Nephron (organoid): ENCODE results near the gene GRIA4.

Experiments
- H3K27ac Mint-ChIP-seq, 3 experiments: 2 replicates each; pipeline ENCODE4 v1.8.0; 2020; ENCODE audit warnings: mixed read lengths in 3 of 3, mild to moderate bottlenecking in 2 of 3, moderate library complexity in 1 of 3
- H3K27me3 Mint-ChIP-seq: 2 replicates; pipeline ENCODE4 v1.8.0; 2021; ENCODE audit warnings: low read depth, mild to moderate bottlenecking, moderate library complexity, mixed read lengths
- H3K36me3 Mint-ChIP-seq: 2 replicates; pipeline ENCODE4 v1.8.0; 2020; ENCODE audit warnings: low read depth, mixed read lengths
- H3K4me1 Mint-ChIP-seq: 2 replicates; pipeline ENCODE4 v1.8.0; 2020; ENCODE audit warnings: mixed read lengths
- H3K4me3 Mint-ChIP-seq, 3 experiments: 2 replicates each; pipeline ENCODE4 v1.8.0; 2020; ENCODE audit warnings: mild to moderate bottlenecking in 3 of 3, mixed read lengths in 3 of 3, moderate library complexity in 2 of 3
- H3K9me3 Mint-ChIP-seq: 2 replicates; pipeline ENCODE4 v1.8.0; 2020; ENCODE audit warnings: mixed read lengths
- CTCF ChIP-seq, 3 experiments: fragments of 200-600 bp; sonication (generic); IDR thresholded peaks; one replicate each; pipeline ENCODE4 v1.5.0; 2021; ENCODE audit warnings: antibody characterized with exemption in 3 of 3; ENCODE audit not compliant: unreplicated experiment in 3 of 3

Gene GRIA4

DNA sequence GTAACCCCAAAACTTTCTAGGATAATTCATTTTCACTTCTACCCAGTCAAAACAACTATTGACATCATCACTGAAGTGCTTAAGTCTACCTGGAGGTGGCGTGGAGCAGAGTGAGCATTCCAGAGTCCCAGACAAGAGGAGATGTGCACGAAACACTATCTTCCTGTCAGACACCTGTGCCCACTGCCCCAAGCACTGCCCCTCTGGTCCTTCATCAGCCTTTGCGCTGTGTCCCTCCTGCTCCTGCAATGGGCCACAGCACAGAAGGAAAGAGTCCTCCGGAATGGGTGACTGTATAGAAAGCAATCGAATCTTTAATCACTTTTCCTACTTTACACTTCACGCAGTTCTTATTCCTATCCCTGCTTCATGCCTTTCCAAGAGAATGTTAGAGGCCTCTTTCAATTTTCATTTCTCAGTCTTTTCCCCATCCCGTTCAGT is 512 bp upstream of the GRIA4 start:
- peaks cover 33% of the 10 kb centered on the region for H3K4me1 Mint-ChIP-seq
- peak overlapping the region; percentile 72 to 91 (median 80) for H3K4me3 Mint-ChIP-seq
- no peak overlapping the region for H3K27ac Mint-ChIP-seq
- H3K27me3 Mint-ChIP-seq: peaks cover 61% of the 10 kb centered on the region
- H3K9me3 Mint-ChIP-seq: no peaks in the 10 kb centered on the region
- no peaks in the 10 kb centered on the region for H3K36me3 Mint-ChIP-seq
- TF ChIP-seq CTCF (IDR thresholded peaks at IDR 0.05; ENCODE audit: unreplicated experiment in 3 of 3): peak; percentile 44 to 50 (median 49)

- no peak overlapping the region for H3K27ac Mint-ChIP-seq
- H3K36me3 Mint-ChIP-seq: no peaks in the 10 kb centered on the region
- peaks cover 33% of the 10 kb centered on the region for H3K4me1 Mint-ChIP-seq
- TF ChIP-seq CTCF (IDR thresholded peaks at IDR 0.05; ENCODE audit: unreplicated experiment in 3 of 3): no peak
- peaks cover 61% of the 10 kb centered on the region for H3K27me3 Mint-ChIP-seq
- H3K4me3 Mint-ChIP-seq: peak overlapping the region; percentile 72 to 91 (median 80)
- H3K9me3 Mint-ChIP-seq: no peaks in the 10 kb centered on the region
Measured at GRCh38 chr11:105610871-105611571, 1.1 kb downstream of the GRIA4 start.

- H3K27me3 Mint-ChIP-seq: peaks cover 61% of the 10 kb centered on the region
- H3K36me3 Mint-ChIP-seq: no peaks in the 10 kb centered on the region
- no peak overlapping the region for H3K27ac Mint-ChIP-seq
- peaks cover 33% of the 10 kb centered on the region for H3K4me1 Mint-ChIP-seq
- peak overlapping the region; percentile 72 to 91 (median 80) for H3K4me3 Mint-ChIP-seq
- no peak for TF ChIP-seq CTCF (IDR thresholded peaks at IDR 0.05; ENCODE audit: unreplicated experiment in 3 of 3)
- H3K9me3 Mint-ChIP-seq: no peaks in the 10 kb centered on the region
Measured at GRCh38 chr11:105611572-105612441, 1.9 kb downstream of the GRIA4 start.

- Mint-ChIP-seq H3K4me1 (peaks cover 33% of the 10 kb centered on the region), H3K4me3 (peak overlapping the region; percentile 30 to 66 (median 45)), H3K27ac (no peak overlapping the region), H3K27me3 (peaks cover 53% of the 10 kb centered on the region), H3K36me3 (no peaks in the 10 kb centered on the region), H3K9me3 (no peaks in the 10 kb centered on the region)
- no peak for TF ChIP-seq CTCF (IDR thresholded peaks at IDR 0.05; ENCODE audit: unreplicated experiment in 3 of 3)
Measured at GRCh38 chr11:105612771-105613170, 2.9 kb downstream of the GRIA4 start.

GRCh38 chr11:105613183-105613582 is 3.3 kb downstream of the GRIA4 start:
- TF ChIP-seq CTCF (IDR thresholded peaks at IDR 0.05; ENCODE audit: unreplicated experiment in 3 of 3): no peak
- Mint-ChIP-seq H3K36me3 (no peaks in the 10 kb centered on the region), H3K4me1 (peaks cover 33% of the 10 kb centered on the region), H3K27ac (no peak overlapping the region), H3K27me3 (peaks cover 51% of the 10 kb centered on the region), H3K4me3 (peak overlapping the region; percentile 6 to 66 (median 45)), H3K9me3 (no peaks in the 10 kb centered on the region)
